Smooth muscle cell of the brain vasculature (primary cell): ENCODE results near the gene CCR3.

Source experiments
- DNase-seq: peaks from one replicate; pipeline ENCODE4 v3.0.0-alpha.2; 2012; ENCODE audit warnings: low read depth, low spot score

CCR3 gene

GRCh38 chr3:46221391-46221790 is 20.9 kb upstream of the CCR3 start:
- no peak for DNase-seq

GRCh38 chr3:46221938-46222337 is 20.3 kb upstream of the CCR3 start:
- no peak for DNase-seq

- no peak for DNase-seq
Observed at GRCh38 chr3:46222435-46223161, 19.7 kb upstream of the CCR3 start.

- DNase-seq = no peak
Observed at GRCh38 chr3:46228260-46229242, 13.7 kb upstream of the CCR3 start.

- no peak for DNase-seq
Observed at GRCh38 chr3:46231323-46231722, 10.9 kb upstream of the CCR3 start.

GRCh38 chr3:46233194-46233593 is 9.1 kb upstream of the CCR3 start:
- DNase-seq = no peak

GRCh38 chr3:46235425-46235824 is 6.8 kb upstream of the CCR3 start:
- DNase-seq = no peak

GRCh38 chr3:46236294-46237054 is 5.8 kb upstream of the CCR3 start:
- no peak for DNase-seq

- DNase-seq = no peak
Observed at GRCh38 chr3:46238386-46238785, 3.9 kb upstream of the CCR3 start.

GRCh38 chr3:46239301-46239938 is 2.8 kb upstream of the CCR3 start:
- no peak for DNase-seq

- DNase-seq = no peak
Observed at GRCh38 chr3:46239952-46240351, 2.3 kb upstream of the CCR3 start.

GRCh38 chr3:46243560-46243959 is 1.3 kb downstream of the CCR3 start:
- no peak for DNase-seq

- no peak for DNase-seq
Observed at GRCh38 chr3:46245146-46245545, 2.9 kb downstream of the CCR3 start.

GRCh38 chr3:46252980-46253379 is 10.7 kb downstream of the CCR3 start:
- DNase-seq = no peak

- no peak for DNase-seq
Observed at GRCh38 chr3:46258525-46258924, 16.3 kb downstream of the CCR3 start.

- no peak for DNase-seq
Observed at GRCh38 chr3:46261926-46262594, 19.8 kb downstream of the CCR3 start.

GRCh38 chr3:46264002-46264401 is 21.7 kb downstream of the CCR3 start:
- no peak for DNase-seq

GRCh38 chr3:46266598-46266997 is 24.3 kb downstream of the CCR3 start:
- DNase-seq = no peak

GRCh38 chr3:46269556-46269955 is 27.3 kb downstream of the CCR3 start:
- no peak for DNase-seq

- DNase-seq = no peak
Observed at GRCh38 chr3:46270474-46270873, 28.2 kb downstream of the CCR3 start.

- DNase-seq = no peak
Observed at GRCh38 chr3:46271209-46271745, 29.0 kb downstream of the CCR3 start.
